Measurements from ENCODE around the gene METAP1D. TPM values are rescaled to one million over a fixed set of nuclear protein-coding genes. Genes with fewer than 3 reads are reported as not detected.

Gene METAP1D
- total and polyA plus RNA-seq, 4 donors, result 2.5 to 17.8 (median 3.0) TPM

DNA sequence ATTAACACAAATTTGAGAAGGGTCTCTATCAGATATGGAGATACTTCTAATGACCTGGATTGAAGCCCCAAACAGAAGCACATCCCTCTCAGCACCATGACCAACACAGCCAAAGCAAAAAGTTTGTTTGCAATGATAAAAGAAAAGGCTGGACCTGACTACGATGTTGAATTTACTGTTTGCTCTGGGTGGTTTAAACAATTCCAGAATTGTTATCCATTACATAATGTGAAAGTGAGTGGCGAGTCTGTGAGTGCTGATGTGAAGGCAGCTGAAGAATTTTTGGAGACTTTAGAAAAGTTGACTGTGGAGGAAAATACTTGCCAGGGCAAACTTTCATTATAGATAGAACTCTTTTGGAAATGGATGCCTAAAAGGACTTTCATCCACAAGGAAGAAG is 120.4 kb downstream of the METAP1D start:
- Histone ChIP-seq H3K27me3 (ENCODE audit: control insufficient read depth in 3 of 3, insufficient read depth in 3 of 3, low read length in 2 of 3) (no peaks in the 10 kb centered on the region), H3K27ac (ENCODE audit: low read depth in 1 of 2, low read length in 1 of 2) (no peak overlapping the region), H3K4me1 (ENCODE audit: control insufficient read depth in 5 of 5, insufficient read depth in 5 of 5, low read length in 5 of 5) (no peaks in the 10 kb centered on the region), H3K4me3 (no peak overlapping the region), H3K36me3 (ENCODE audit: control insufficient read depth in 4 of 4, insufficient read depth in 4 of 4, low read length in 4 of 4) (no peaks in the 10 kb centered on the region), H3K9ac (ENCODE audit: insufficient read depth in 1 of 2, low read length in 2 of 2) (no peak overlapping the region), H3K9me3 (ENCODE audit: control insufficient read depth in 4 of 4, insufficient read depth in 3 of 4, low read length in 3 of 4) (no peaks in the 10 kb centered on the region)
- TF ChIP-seq, protein P1, sequence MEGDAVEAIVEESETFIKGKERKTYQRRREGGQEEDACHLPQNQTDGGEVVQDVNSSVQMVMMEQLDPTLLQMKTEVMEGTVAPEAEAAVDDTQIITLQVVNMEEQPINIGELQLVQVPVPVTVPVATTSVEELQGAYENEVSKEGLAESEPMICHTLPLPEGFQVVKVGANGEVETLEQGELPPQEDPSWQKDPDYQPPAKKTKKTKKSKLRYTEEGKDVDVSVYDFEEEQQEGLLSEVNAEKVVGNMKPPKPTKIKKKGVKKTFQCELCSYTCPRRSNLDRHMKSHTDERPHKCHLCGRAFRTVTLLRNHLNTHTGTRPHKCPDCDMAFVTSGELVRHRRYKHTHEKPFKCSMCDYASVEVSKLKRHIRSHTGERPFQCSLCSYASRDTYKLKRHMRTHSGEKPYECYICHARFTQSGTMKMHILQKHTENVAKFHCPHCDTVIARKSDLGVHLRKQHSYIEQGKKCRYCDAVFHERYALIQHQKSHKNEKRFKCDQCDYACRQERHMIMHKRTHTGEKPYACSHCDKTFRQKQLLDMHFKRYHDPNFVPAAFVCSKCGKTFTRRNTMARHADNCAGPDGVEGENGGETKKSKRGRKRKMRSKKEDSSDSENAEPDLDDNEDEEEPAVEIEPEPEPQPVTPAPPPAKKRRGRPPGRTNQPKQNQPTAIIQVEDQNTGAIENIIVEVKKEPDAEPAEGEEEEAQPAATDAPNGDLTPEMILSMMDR (IDR thresholded peaks at IDR 0.05; ENCODE audit: control extremely low read depth, extremely low read depth), result no peak
- no peak for DNase-seq
- no peak for ATAC-seq (ENCODE audit: insufficient read depth, low FRiP score)
- 62 to 74% methylated on average over 2 of the region's 2 CpGs for WGBS, 2 donors

DNA sequence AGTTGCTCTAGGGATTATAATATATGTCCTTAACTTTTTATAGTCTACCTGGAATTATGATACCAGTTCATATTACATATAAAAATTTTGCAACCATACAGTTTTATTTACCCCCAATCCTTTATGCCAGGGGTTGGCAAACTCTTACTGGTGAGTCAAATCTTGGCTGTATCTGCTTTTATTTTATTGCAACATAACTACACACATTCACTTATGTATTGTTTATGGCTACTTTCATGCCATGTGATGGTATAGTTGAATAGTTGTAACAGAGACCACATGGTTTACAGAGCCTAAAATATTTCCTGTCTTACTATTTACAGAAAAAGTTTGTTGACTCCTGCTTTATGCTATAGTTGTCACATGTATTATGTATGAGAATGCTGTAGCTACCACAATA is 128.7 kb downstream of the METAP1D start:
- no peaks in the 10 kb centered on the region for H3K27me3 ChIP-seq (ENCODE audit: control insufficient read depth in 3 of 3, insufficient read depth in 3 of 3, low read length in 2 of 3)
- no peaks in the 10 kb centered on the region for H3K9me3 ChIP-seq (ENCODE audit: control insufficient read depth in 4 of 4, insufficient read depth in 3 of 4, low read length in 3 of 4)
- H3K36me3 ChIP-seq (ENCODE audit: control insufficient read depth in 4 of 4, insufficient read depth in 4 of 4, low read length in 4 of 4), result no peaks in the 10 kb centered on the region
- no peak overlapping the region for H3K9ac ChIP-seq (ENCODE audit: insufficient read depth in 1 of 2, low read length in 2 of 2)
- DNase-seq (no peak), ATAC-seq (ENCODE audit: insufficient read depth, low FRiP score) (no peak)
- no peak overlapping the region for H3K27ac ChIP-seq (ENCODE audit: low read depth in 1 of 2, low read length in 1 of 2)
- TF ChIP-seq, protein P1 (IDR thresholded peaks at IDR 0.05; ENCODE audit: control extremely low read depth, extremely low read depth), result no peak
- H3K4me3 ChIP-seq, result no peak overlapping the region
- H3K4me1 ChIP-seq (ENCODE audit: control insufficient read depth in 5 of 5, insufficient read depth in 5 of 5, low read length in 5 of 5), result no peaks in the 10 kb centered on the region

DNA sequence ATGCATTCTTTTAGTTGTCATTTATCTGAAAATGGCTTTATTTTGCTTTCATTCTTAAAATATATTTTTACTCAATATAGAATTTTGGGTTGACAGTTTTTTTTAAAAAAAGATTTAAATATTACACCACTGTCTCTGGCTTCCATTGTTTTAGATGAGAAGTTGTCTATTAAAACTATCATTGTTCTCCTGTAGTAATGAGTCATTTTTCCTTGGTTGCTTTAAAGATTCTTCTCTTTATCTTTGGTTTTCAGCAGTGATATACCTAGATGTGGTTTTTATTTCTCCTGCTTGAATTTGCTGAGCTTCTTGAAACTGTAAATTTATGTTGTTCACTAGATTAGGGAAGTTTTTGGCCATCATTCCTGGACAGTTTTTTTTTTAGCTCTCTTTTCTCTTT is 129.7 kb downstream of the METAP1D start:
- DNase-seq (no peak), ATAC-seq (ENCODE audit: insufficient read depth, low FRiP score) (no peak)
- Histone ChIP-seq H3K27me3 (ENCODE audit: control insufficient read depth in 3 of 3, insufficient read depth in 3 of 3, low read length in 2 of 3) (no peaks in the 10 kb centered on the region), H3K27ac (ENCODE audit: low read depth in 1 of 2, low read length in 1 of 2) (no peak overlapping the region), H3K9ac (ENCODE audit: insufficient read depth in 1 of 2, low read length in 2 of 2) (no peak overlapping the region), H3K9me3 (ENCODE audit: control insufficient read depth in 4 of 4, insufficient read depth in 3 of 4, low read length in 3 of 4) (no peaks in the 10 kb centered on the region), H3K4me3 (no peak overlapping the region), H3K4me1 (ENCODE audit: control insufficient read depth in 5 of 5, insufficient read depth in 5 of 5, low read length in 5 of 5) (no peaks in the 10 kb centered on the region), H3K36me3 (ENCODE audit: control insufficient read depth in 4 of 4, insufficient read depth in 4 of 4, low read length in 4 of 4) (no peaks in the 10 kb centered on the region)
- TF ChIP-seq, protein P1 (IDR thresholded peaks at IDR 0.05; ENCODE audit: control extremely low read depth, extremely low read depth), result no peak

Other genes with a start within 250 kb of the METAP1D start
- 10 to 100 TPM; 17.9 to 22.4 TPM for gene SLC25A12, start 105.7 kb upstream of the METAP1D start, total RNA-seq
- gene SLC25A12, start 105.7 kb upstream of the METAP1D start, polyA plus RNA-seq, result 10 to 100 TPM in 1 of 2 donors, 1 to 10 TPM in 1; 6.9 to 10.6 TPM
- 10 to 100 TPM; 27.5 to 48.4 TPM for gene HAT1, start 77.5 kb upstream of the METAP1D start, total RNA-seq
- 10 to 100 TPM; 16.1 to 41.8 TPM for gene HAT1, start 77.5 kb upstream of the METAP1D start, polyA plus RNA-seq
- gene DLX1, start 85.6 kb downstream of the METAP1D start, total RNA-seq, result not detected
- gene DLX1, start 85.6 kb downstream of the METAP1D start, polyA plus RNA-seq, result under 1 TPM in 1 of 2 donors, not detected in 1; 0.05 TPM
- under 1 TPM in 1 of 2 donors, not detected in 1; 0.26 TPM for gene DLX2, start 102.9 kb downstream of the METAP1D start, total RNA-seq
- under 1 TPM in 1 of 2 donors, not detected in 1; 0.01 TPM for gene DLX2, start 102.9 kb downstream of the METAP1D start, polyA plus RNA-seq

All from lung (tissue), 12 donors.